ENCODE data around the gene DENND1C. TPM values are rescaled to one million over a fixed set of nuclear protein-coding genes. Genes with fewer than 3 reads are reported as not detected.
A peak's percentile ranks its signal among the peaks of the same experiment; 100 is the strongest.

The DENND1C gene
- total and polyA plus RNA-seq, 2 of the 8 experiments (the other 6 are each of a cell fraction or from before 2014, with no cell fraction given), result 3.6 to 4.0 TPM

- Histone ChIP-seq H2BK120ac (replicated peaks; ENCODE audit: low read depth, low read length) (no peak overlapping the region), H3K27ac (ENCODE audit: low read depth, low read length) (no peak overlapping the region), H3K36me3 (ENCODE audit: control insufficient read depth in 2 of 4, insufficient read depth in 4 of 4, low read length in 3 of 4) (no peaks in the 10 kb centered on the region), H3K27me3 (replicated peaks in 1 of 4; ENCODE audit: control insufficient read depth in 3 of 4, extremely low read depth in 1 of 4, insufficient read depth in 3 of 4, low read length in 3 of 4) (peaks cover 0 to 2% (median 0%) of the 10 kb centered on the region in 4 experiments; a peak in 1 of 7 replicates), H3K4ac (replicated peaks; ENCODE audit: insufficient read length, low read depth, low read length) (no peak overlapping the region), H3K4me3 (ENCODE audit: extremely low read depth in 1 of 4, insufficient read depth in 2 of 4, low read depth in 3 of 4, low read length in 4 of 4) (no peak overlapping the region), H2BK15ac (ENCODE audit: low read length) (peak overlapping the region; percentile 61; the same call in 1 of the 2 replicates), H2BK20ac (ENCODE audit: low read length) (no peak overlapping the region), H3K56ac (replicated peaks; ENCODE audit: insufficient read length, low read depth, low read length) (no peak overlapping the region), H2AFZ (ENCODE audit: low read length) (peak overlapping the region; percentile 83; the same call in 1 of the 2 replicates), H4K91ac (replicated peaks; ENCODE audit: insufficient read length, low read length) (no peak overlapping the region), H2BK5ac (ENCODE audit: low read depth, low read length) (no peak overlapping the region), H3K23ac (ENCODE audit: insufficient read length) (no peak overlapping the region), H3K79me1 (ENCODE audit: low read depth, low read length) (no peaks in the 10 kb centered on the region), H2BK12ac (ENCODE audit: low read depth, low read length) (no peak overlapping the region), H3K4me1 (replicated peaks in 1 of 4; ENCODE audit: control insufficient read depth in 3 of 4, insufficient read depth in 4 of 4, low read length in 3 of 4) (peaks cover 0 to 5% (median 1%) of the 10 kb centered on the region in 4 experiments; a peak in 3 of 7 replicates), H3K18ac (ENCODE audit: extremely low read depth, low read length) (0 out of 2 replicates have a peak overlapping the region, but pooled peaks have one; percentile 29), H4K8ac (ENCODE audit: extremely low read depth, insufficient read depth, low read length) (no peak overlapping the region), H3K23me2 (ENCODE audit: low read depth, low read length) (0 out of 2 replicates have a peak, but pooled peaks cover 5% of the 10 kb centered on the region), H3K9ac (replicated peaks in 1 of 4; ENCODE audit: extremely low read depth in 1 of 4, low read depth in 3 of 4, low read length in 3 of 4) (no peak overlapping the region), H3K4me2 (ENCODE audit: insufficient read depth in 1 of 2, low read depth in 2 of 2, low read length in 2 of 2) (no peak overlapping the region), H4K5ac (ENCODE audit: insufficient read length, low read depth, low read length) (no peak overlapping the region), H2AK5ac (ENCODE audit: low read depth, low read length) (no peak overlapping the region), H3K14ac (ENCODE audit: insufficient read length) (no peak overlapping the region), H3K9me3 (ENCODE audit: insufficient read depth in 2 of 2, low read depth in 1 of 2, low read length in 1 of 2) (no peaks in the 10 kb centered on the region), H3K79me2 (ENCODE audit: control insufficient read depth in 1 of 2, insufficient read depth in 2 of 2, low read length in 2 of 2) (no peaks in the 10 kb centered on the region), H4K20me1 (replicated peaks in 1 of 2; ENCODE audit: control insufficient read depth in 1 of 2, insufficient read depth in 2 of 2, low read length in 2 of 2) (peaks cover 0 to 3% of the 10 kb centered on the region in 2 experiments)
- ChIA-PET CTCF (ENCODE audit: partially characterized antibody) (interaction anchor here (0.8 to 1.0 kb wide), 4 partner anchors 35 to 110 kb away, joined by 3 read pairs; partner anchors contain the start of gene DENND1C), POLR2A (ENCODE audit: partially characterized antibody) (interaction anchor here (0.6 to 2.8 kb wide), 2 partner anchors 10 to 220 kb away, joined by 3 to 17 read pairs; partner anchors contain the start of gene TNFSF9)
- FAIRE-seq (no peak), DNase-seq (ENCODE audit: low read depth in 1 of 2, low spot score in 2 of 2) (no peak)
- WGBS, 2 experiments (ENCODE audit: extremely low coverage in 1 of 2, insufficient coverage in 1 of 2, insufficient read length in 1 of 2, insufficient replicate concordance in 2 of 2, low coverage in 1 of 2, low lambda C conversion rate in 2 of 2, missing lambda C conversion rate in 1 of 2), result 70% methylated on average over 20 of the region's 20 CpGs; no CpG with 5 or more reads in 1 of the 2 experiments
- TF ChIP-seq RNF2 (IDR thresholded peaks at IDR 0.05; ENCODE audit: borderline replicate concordance, low read depth, low read length, missing control alignments, poor library complexity, severe bottlenecking) (no peak), SUZ12 (IDR thresholded peaks at IDR 0.05; ENCODE audit: low read length) (no peak), RBBP5 (IDR thresholded peaks at IDR 0.05; ENCODE audit: borderline replicate concordance, low read depth, low read length) (no peak), EGR1 (IDR thresholded peaks at IDR 0.05; ENCODE audit: borderline replicate concordance, low read depth, low read length) (no peak), CTBP2 (IDR thresholded peaks at IDR 0.05; ENCODE audit: borderline replicate concordance, insufficient read depth, insufficient read length, low read length) (no peak), TEAD4 (IDR thresholded peaks at IDR 0.05; ENCODE audit: low read depth, low read length) (no peak), CHD2 (IDR thresholded peaks at IDR 0.05; ENCODE audit: low read length) (no peak), CBX8 (IDR thresholded peaks at IDR 0.05; ENCODE audit: borderline replicate concordance, low read depth, low read length) (no peak)
Observed at GRCh38 chr19:6521718-6522646, 40.4 kb upstream of the DENND1C start.
